PFSK-1 (cell line): ENCODE results near the gene GUCY1A1.

Source experiments
- FOXP2 ChIP-seq: optimal IDR thresholded peaks from 2 replicates; pipeline ENCODE3; 2011; ENCODE audit warnings: borderline replicate concordance, control low read depth, inconsistent platforms; ENCODE audit not compliant: insufficient read depth; ENCODE audit errors: extremely low read length, extremely low read depth
- POLR2AphosphoS5 ChIP-seq: IDR thresholded peaks from 2 replicates; pipeline ENCODE4 v1.6.1; 2012; ENCODE audit warnings: low read depth, mild to moderate bottlenecking, control low read depth, low read length, moderate library complexity
- REST ChIP-seq, 2 experiments: IDR thresholded peaks; 2 replicates each; pipeline versions ENCODE4 v1.6.1 to v1.8.0; 2011 to 2012; ENCODE audit warnings: low read depth in 2 of 2, low read length in 2 of 2, control low read depth in 1 of 2, inconsistent platforms in 1 of 2, mild to moderate bottlenecking in 1 of 2, moderate library complexity in 1 of 2; ENCODE audit not compliant: insufficient read depth in 1 of 2
- SIN3A ChIP-seq: IDR thresholded peaks from 2 replicates; pipeline ENCODE4 v1.6.1; 2012; ENCODE audit warnings: mild to moderate bottlenecking, low read length, moderate library complexity, borderline replicate concordance; ENCODE audit not compliant: insufficient read depth
- TAF1 ChIP-seq: IDR thresholded peaks from 2 replicates; pipeline ENCODE4 v1.6.1; 2012; ENCODE audit warnings: low read length, control low read depth, borderline replicate concordance; ENCODE audit not compliant: insufficient read depth

Gene GUCY1A1

GRCh38 chr4:155653052-155653451 lies 13.6 kb upstream of the GUCY1A1 start:
- no peak for TF ChIP-seq POLR2AphosphoS5
- TF ChIP-seq TAF1 = no peak
- TF ChIP-seq FOXP2 = no peak
- no peak for TF ChIP-seq SIN3A
- no peak for TF ChIP-seq REST (IDR thresholded peaks at IDR 0.05; ENCODE audit: insufficient read depth in 1 of 2, low read depth in 2 of 2, low read length in 2 of 2)

GRCh38 chr4:155656025-155656424 lies 10.6 kb upstream of the GUCY1A1 start:
- TF ChIP-seq POLR2AphosphoS5 (no peak), TAF1 (no peak), REST (IDR thresholded peaks at IDR 0.05; ENCODE audit: insufficient read depth in 1 of 2, low read depth in 2 of 2, low read length in 2 of 2) (no peak), SIN3A (no peak), FOXP2 (no peak)

- TF ChIP-seq SIN3A = no peak
These were observed 9.5 kb upstream of the GUCY1A1 start for GRCh38 chr4:155657169-155657568.

- no peak for TF ChIP-seq POLR2AphosphoS5
- TF ChIP-seq SIN3A = no peak
These were observed 8.5 kb upstream of the GUCY1A1 start for GRCh38 chr4:155657985-155658680.

- TF ChIP-seq SIN3A = no peak
- TF ChIP-seq POLR2AphosphoS5 = no peak
- no peak for TF ChIP-seq REST (IDR thresholded peaks at IDR 0.05; ENCODE audit: insufficient read depth in 1 of 2, low read depth in 2 of 2, low read length in 2 of 2)
- TF ChIP-seq FOXP2 = no peak
- TF ChIP-seq TAF1 = no peak
These were observed 8.0 kb upstream of the GUCY1A1 start for GRCh38 chr4:155658681-155659064.

GRCh38 chr4:155659176-155659575 lies 7.5 kb upstream of the GUCY1A1 start:
- TF ChIP-seq TAF1 = no peak
- TF ChIP-seq SIN3A = no peak
- TF ChIP-seq POLR2AphosphoS5 = no peak
- TF ChIP-seq FOXP2 = no peak
- no peak for TF ChIP-seq REST (IDR thresholded peaks at IDR 0.05; ENCODE audit: insufficient read depth in 1 of 2, low read depth in 2 of 2, low read length in 2 of 2)
